ENCODE data around the gene RANBP3.
"Not testable (repeated sequence)": the region's sequence is repeated elsewhere in the genome, so short reads cannot be mapped to it uniquely, and the experiment has no call there.

RANBP3 gene

DNA sequence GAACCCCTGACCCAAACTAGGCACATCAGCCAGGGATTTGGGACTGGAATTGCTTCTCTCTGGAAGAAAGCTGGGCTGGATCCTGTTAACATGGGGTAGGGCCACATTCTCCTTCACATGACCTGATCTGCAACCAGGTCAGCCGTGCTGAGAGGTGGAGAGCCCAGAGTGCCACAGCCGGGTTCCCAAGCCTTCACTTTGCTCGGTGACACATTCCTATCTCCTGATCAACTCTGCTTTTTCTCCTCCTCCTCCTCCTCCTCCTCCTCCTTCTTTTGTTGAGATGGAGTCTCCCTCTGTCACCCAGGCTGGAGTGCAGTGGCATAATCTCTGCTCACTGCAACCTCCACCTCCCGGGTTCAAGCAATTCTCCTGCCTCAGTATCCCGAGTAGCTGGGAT lies 7.9 kb upstream of the RANBP3 start:
- DNase-seq (ENCODE audit: low read depth): not testable (repeated sequence)

DNA sequence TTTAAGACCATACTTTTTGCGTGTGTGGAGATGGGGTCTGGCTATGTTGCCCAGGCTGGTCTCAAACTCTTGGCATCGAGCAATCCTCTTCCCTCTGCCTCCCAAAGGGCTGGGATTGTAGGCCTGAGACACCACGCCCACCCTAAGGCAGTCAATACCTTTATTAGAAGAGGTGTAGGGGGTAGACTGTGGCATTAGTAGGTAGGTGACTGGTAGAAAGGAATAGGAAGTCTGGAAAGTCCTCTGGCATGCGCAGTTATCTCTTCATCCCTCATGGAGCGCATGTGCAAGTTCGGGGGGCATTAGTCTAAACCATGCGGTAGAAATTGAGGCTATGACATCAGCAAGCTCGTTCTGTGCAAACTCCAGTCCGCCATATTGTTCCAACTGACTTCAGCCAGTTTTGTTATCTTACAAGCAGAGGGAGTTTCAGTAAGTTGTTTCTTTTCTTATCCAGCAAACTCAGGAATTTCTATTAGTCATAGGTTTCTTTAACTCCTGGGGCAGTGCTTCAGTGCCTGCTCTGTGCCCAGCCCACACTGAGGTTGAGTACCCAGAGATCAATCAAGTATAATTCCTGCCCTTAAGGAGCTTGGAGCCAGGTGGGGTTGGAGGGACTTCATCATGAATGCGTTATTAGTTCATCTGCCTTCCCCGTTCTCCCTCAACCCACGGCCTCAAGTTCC lies 7.3 kb upstream of the RANBP3 start:
- no peak for DNase-seq (ENCODE audit: low read depth)

DNA sequence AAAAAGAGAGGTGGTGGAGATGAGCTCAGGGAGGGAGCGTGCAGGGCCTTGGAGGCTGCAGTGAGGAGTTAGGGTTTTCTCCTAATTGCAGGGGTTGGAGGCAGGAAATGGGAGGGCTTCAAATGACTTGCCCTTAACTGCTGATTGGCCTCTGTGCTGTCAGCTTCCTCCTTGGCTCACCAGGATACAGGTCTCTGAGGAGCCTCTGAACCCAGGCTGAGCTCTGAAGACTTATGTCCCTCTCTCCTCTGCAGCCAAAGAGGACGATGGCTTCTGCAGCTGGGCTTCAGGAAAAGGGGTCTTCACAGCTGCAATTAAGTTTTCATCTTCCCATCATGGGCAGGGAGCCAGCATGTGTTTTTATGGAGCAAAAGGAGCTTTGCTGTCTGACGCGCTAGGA lies 6.7 kb upstream of the RANBP3 start:
- no peak for DNase-seq (ENCODE audit: low read depth)

DNA sequence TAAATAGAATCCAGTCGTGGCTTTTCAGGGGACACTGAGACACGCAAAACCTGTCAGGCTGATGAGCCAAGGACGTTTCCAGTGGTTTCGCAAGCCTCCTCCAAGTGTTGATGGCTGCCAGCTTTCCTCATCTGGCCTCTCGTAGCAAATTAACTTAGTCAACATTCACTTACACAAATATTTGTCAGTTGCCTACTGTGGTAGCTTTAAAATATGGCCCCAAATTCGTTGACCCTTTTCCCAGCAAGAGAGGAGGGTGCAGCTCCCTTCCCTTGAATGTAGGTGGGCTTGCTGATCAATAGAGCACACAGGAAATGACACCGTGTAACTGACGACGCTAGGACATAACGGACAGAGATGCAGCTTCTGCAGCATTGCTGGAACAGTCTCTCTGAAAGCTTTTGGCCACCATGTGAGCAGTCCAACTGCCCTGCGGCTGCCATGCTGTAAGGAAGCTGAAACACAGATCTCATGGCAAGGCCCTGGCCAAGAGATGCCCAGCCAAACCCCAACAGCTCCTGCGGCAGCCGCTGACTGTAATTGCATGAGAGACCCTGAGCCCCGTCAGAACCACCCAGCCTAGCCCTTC lies 5.5 kb upstream of the RANBP3 start:
- DNase-seq (ENCODE audit: low read depth): no peak

DNA sequence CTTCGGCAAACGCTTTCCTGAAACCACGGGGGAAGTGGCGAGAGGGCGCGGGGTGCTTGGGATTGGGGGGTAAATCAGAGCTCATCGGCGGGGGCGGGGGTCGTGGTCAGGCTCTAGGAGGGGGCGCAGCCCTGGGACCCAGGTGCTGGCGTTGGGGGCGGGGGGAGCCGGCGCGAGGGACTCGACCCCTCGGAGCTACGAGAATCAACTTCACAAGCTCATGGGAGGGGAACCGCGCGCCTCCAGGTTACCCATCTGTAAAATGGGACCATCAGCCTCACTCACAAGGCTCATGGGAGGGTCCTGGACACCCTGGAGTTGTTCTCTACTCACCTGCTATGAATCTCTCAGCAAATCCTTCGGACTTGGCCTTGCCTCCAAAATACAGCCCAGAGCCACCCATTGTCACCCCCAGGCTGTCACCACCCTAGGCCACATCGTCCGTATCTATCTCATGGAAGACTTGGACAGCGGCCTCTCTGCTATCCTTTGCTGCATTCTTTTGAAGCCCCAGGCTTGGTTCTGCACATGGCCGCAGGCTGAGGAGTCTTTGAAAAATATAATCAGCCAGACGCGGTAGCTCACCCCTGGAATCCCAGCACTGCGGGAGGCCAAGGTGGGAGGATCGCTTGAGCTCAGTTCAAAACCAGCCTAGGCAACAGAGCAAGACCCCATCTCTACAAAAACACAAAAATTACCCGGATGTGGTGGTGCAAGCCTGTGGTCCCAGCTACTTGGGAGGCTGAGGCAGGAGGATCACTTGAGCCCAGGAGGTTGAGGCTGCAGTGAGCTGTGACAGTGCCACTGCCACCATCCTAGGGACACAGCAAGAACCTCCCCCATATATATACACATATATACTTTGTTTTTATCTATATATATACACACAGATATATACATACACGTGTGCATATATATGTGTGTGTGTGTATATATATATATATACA lies 939 bp upstream of the RANBP3 start:
- DNase-seq (ENCODE audit: low read depth): no peak

DNA sequence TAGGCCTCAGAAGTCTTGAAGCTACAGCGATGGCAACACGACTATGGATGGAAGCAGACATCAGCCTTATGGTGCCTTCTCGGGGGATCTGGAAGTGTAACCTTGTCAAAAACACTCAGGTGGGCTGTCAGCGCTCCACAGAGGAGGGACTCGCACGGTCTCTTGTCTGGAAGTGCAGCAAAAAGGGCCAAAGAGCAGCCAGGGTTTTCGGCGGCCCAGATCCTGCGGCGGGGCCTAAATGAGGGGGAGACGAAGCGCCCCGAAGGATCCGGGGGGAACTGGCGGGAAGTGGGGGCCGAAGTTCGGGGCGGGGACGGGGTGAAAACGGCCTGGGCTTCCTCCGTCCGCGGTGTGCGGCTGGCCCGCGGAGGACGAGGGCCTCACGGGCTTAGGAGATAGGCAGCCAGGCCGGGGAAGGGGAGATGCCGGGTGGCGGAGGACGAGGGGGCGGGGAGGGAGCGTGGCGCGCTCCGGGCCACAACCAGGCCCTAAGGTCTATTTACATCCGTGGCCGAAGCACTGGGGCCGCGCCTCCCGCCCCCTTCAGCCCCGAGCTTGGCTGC lies 637 bp downstream of the RANBP3 start:
- DNase-seq (ENCODE audit: low read depth): no peak

DNA sequence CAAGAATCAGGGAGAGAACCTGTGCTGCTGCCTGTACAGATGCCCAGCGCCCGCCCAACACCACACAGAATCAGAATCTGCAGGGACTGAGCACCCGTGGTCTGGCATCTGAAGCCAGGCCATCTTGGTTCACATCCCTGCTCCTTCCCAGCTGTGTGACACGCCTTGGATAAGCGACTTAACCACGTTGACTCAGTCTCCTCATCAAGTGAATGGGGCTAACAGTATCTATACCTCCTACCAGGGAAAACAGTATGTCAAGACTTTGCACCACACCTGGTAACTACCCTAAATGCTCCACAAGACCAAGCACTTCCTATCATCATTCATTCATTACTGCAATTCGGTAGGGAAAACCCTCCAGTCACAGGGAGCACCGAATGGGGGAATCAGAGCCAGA lies 1.2 kb downstream of the RANBP3 start:
- no peak for DNase-seq (ENCODE audit: low read depth)

DNA sequence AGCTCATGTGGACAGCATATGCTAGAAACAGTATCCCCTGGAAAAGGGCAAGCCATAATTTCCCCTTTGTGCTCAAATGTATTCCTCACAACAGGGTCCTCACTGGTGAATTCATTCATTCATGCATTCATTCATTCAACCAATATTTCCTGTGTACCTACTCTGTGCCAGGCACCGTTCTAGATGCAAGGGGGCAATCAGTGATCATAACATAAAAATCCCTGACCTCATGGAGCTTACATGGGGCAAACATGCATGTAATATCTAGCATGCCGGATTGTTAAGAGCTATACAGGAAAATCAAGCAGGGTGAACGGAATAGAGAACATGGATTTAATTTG lies 2.6 kb downstream of the RANBP3 start:
- DNase-seq (ENCODE audit: low read depth): no peak

DNA sequence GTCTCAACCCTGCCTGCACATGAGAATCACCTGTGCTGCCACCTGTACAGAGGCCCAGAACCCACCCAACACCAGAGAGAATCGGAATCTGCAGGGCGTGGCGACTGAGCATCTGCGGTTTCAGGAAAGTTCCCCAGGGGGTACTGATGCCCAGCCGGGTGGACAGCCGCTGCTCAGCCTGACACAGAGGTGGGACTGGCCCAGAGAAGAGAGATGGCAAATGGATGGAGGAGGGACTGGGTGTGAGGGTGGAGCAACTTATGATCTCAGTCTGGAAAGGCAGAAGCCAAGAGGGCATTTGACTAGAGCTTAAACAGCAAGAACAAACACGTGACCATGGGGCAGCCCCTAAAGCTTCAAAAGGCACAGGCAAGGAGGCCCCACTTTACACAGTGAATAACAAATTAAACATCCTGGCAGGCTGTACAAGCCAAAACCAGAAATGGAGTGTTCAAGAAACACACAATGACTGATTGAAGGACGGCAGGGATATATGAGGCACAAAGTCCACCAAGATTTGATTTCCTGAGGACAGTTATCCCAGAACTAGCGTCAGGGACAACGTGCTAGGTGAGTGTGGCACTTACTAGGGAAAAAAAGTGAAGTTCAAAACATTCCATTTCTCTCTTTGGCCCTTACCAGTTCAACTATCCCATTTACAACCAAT lies 3.1 kb downstream of the RANBP3 start:
- no peak for DNase-seq (ENCODE audit: low read depth)

DNA sequence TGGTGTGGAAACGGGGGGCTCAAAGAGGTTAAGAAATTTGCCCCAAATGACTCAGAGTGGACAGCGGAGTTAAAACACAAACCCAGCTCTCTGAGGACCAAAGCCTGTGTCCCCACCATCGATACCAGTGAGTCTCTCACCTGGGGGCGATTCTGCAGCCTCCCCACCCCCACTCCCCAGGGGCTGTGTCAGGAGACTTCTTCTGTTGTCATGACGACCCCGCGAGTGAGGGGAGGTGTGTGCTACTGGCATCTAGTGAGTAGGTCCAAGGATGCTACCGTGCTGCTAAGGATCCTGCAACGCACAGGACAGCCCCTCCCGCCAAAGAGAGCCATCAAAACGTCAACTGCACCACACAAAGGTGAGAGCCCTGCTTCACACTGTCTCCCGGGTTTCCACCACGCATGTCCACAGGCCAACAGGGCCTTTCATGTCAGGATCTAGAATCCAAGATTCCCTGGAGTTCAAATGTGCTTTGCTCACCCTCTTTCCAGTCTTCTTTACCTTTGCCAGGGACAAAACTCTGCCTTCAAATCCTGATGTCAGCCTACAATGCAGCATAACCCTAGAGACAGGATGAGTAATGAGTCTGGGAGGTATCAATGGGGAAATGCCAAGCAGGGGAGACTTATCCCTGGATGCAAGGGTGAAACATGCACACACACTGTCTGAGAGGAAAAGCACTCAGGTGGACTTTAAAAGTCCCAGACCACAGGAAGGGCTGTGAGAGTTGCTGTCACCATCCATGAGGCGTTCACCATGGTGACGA lies 3.9 kb downstream of the RANBP3 start:
- DNase-seq (ENCODE audit: low read depth): no peak

DNA sequence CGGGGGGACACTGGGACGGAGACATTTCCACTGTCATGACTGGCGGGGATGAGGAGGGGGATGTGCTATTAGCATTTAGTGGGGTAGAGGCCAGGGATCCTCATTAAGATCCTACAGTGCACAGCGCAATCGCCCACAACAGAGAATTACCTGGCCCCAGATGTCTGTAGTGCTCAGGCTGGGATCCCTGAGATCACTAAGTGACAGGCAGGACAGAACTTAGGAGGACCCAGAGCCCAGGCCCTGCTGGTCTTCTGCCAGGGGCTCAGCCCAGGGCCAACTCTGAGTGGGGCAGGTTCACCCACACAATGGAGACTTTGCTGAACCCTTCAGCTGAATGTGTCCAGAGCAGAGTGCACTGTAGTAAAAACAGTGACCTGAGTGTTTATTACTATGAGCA lies 4.6 kb downstream of the RANBP3 start:
- DNase-seq (ENCODE audit: low read depth): no peak

DNA sequence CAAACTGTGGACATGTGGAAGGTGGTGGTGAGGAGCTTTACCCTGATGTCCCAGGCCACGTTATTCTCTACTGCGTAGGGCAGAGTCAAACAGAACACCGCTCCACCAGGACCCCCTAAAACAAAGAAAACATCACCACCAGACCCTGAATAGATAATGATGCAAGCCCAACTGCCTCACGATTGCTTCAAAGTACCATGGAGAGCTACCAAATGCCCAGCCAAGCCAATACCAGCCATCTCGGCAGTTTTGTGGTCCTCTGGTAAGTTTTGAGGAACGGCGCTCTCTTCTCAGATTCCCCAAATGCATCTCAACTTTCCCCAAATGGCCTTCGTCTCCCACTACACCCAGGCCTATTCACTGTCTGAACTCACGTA lies 5.6 kb downstream of the RANBP3 start:
- DNase-seq (ENCODE audit: low read depth): no peak

DNA sequence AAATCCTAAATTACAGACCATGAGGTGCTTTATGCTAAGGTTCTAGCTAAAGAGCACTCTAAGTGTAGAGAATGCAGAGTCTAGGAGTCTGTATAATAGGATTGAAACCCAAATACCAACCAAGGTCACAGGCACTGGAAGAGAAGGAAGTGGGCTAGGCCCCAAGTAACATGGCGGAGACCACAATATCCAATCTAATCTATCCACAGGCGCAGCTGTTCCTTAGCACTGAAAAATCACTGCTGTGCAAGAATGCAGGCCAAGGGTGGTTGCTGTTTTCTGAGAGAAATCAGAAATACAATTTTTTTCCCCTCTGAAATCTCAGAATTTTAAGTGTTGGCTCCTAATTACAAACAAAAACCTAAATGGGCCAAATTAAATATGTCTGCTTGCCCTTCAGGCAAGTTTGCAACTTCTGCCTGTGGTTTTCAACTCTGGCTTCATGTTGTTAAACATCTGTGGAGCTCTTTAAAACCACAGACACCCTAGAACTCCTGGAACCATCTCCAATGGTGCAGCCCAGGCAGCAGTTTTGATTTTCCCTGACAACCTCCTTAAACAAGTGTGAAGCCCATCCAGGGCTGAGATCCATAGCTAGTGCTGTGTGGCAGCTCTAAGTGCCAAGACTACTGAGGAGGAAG lies 6.1 kb downstream of the RANBP3 start:
- no peak for DNase-seq (ENCODE audit: low read depth)

DNA sequence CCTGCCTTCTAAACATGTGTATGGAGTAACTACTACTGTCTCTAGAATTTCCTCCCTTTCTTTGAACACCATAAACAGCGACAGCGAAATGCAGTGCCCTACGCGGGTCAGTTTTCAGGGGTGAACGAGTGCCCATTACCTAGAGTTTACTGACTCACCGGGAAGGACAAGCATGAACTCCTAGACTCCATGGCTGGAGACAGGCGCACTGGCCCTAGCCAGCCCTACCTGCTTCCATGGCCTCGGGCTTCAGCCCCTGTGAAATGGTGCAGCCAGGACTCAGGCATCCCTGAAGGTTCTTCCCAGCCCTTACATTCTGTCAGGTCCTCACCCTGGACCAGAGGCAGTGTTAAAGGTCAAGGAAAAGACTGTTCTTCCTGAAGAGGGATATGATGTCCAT lies 8.5 kb downstream of the RANBP3 start:
- DNase-seq (ENCODE audit: low read depth): no peak

DNA sequence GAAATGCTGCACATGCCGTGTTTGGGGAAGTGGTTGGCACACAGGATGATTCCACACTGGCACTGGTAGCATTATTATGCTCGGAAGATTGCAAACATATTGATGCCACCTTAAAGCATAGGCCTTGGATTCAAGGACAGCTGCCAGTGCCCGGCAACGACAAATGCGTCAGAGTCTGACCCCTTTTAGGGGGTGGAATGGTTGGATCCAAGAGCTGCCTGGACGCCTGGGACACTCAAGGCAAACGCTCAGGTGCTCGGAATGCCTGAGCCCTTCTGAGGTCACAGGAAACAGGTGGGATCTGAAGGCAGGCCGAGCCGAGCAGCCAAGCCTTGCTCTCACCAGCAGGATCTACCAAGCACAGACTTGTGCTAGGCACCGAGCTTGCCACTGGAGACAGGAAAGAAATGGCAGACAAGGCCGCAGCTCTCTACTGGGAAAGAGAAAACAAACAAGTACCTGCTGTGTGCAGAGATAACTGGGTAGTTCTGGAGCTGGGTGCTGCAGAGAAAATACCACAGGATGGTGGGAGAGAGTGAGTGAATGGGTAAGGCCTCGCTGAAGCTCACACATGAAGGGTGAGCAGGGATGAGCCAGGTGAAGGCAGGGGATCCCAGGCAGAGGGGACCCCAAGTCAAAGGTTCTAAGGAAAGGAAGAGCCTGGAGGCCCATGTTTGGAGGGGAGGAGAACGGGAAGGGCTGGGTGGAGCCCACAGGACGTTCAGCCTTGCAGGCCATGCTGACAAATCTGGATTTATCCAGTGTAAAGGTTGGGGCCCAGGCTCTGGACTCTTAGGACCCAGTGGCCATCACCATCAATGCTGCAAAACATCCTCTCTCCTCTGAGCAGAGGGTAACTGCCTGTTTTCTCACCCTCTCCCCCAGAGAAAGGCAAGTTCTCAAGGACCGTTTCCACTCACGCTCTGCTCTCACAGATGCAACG lies 9.2 kb downstream of the RANBP3 start:
- DNase-seq (ENCODE audit: low read depth): no peak

DNA sequence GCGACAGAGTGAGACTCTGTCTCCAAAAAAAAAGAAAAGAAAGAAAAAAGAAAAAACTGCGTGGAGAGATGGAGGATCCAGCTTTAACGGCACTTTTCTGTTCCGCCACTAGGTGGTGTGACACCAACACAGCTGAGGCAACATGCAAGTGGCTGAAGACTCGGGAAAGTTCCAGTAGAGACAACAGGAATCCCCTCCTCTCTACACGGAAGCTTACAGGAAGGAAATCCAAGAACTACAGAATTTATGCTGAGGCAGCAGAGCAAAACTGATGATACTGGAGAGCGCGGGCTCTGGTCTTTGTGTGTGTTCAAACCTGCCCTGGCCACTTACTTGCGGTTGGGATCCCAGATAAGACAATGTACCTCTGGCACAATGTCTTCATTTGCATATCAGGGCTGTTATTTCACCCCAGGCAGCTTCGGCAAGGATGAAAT lies 9.9 kb downstream of the RANBP3 start:
- no peak for DNase-seq (ENCODE audit: low read depth)

DNA sequence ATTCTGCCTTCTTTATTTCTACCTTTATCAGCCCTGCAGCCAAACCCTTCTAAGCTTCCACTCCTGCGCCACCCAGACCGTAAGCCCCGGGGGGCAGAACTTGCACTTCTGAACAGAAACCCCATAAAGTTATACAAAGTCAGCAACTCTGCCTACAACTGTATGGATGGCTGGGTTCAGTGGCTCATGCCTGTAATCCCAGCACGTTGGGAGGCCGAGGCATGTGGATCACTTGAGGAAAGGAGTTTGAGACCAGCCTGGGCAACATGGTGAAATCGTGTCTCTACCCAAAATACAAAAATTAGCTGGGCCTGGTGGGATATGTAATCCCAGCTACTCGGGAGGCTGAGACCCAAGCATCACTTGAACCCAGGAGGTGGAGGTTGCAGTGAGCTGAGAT lies 10.4 kb downstream of the RANBP3 start:
- no peak for DNase-seq (ENCODE audit: low read depth)

DNA sequence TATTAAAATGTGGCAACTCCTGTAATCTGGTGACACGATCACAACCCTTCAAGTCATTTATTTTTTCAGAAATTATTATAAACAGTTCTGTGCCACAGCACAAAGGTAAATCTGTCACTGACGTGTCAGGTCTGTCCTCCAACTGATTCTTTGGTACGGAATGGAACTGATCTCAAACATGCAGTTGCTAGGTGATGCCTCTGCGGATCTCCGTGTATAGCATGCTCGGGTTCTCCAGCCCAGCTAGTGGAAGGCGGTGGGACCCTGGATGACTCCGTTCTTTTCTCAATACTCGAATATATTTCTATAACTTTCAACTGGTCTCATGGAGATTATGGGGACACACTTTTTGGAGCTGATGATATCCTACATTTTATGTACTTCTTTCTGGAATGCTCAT lies 11.0 kb downstream of the RANBP3 start:
- DNase-seq (ENCODE audit: low read depth): no peak

DNA sequence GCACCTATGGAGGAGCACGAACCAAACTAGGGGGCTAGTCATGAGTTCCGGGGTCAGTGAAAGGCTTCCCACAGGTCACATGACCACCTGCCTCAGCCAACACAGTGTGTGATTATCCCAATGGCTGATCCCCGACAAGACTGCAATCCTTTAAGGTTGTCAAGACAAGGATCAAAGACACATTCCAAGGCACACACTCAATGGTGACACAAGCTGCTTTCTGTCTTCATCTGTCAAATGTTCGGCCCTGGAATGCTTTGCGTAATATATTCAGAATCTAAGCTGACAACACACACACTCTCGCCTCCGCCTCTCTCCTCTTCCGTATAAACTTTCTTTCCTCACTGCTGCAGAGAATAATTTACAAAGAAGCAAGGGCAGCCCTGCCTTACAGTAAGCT lies 11.7 kb downstream of the RANBP3 start:
- DNase-seq (ENCODE audit: low read depth): no peak

All from stimulated activated CD8-positive, alpha-beta memory T cell treated with anti-CD3 and anti-CD28 coated beads, Interleukin-15, amount 100 ng/mL, for 1 hour (primary cell).